HEK293T (cell line): ENCODE results near the gene LRP8.

ENCODE experiments used
- CTCF ChIA-PET: fragments of 350-600 bp; formaldehyde crosslinking; extraction: SDS; loops from one replicate; lab custom pipeline; 2021; ENCODE audit warnings: antibody characterized with exemption, inconsistent platforms; lab: Yijun Ruan, JAX
- POLR2A ChIA-PET: fragments of 350-600 bp; formaldehyde crosslinking; extraction: SDS; loops from one replicate; lab custom pipeline; 2020; ENCODE audit warnings: antibody characterized with exemption, inconsistent platforms; lab: Yijun Ruan, JAX
- DNase-seq: peaks from one replicate; pipeline ENCODE4 v3.0.0; 2012; ENCODE audit warnings: mixed read lengths; ENCODE audit errors: extremely low spot score
- ARNT ChIP-seq: fragments of 450-650 bp; IDR thresholded peaks from 2 replicates; pipeline ENCODE4 v1.6.1; 2017; ENCODE audit warnings: mild to moderate bottlenecking
- BHLHE40 ChIP-seq: fragments of 450-650 bp; IDR thresholded peaks from 2 replicates; pipeline ENCODE4 v1.6.1; 2016; ENCODE audit warnings: mild to moderate bottlenecking, moderate library complexity, borderline replicate concordance
- CTBP1 ChIP-seq: fragments of 450-650 bp; IDR thresholded peaks from 2 replicates; pipeline ENCODE4 v1.6.1; 2016; ENCODE audit warnings: borderline replicate concordance
- ELF4 ChIP-seq: fragments of 450-650 bp; IDR thresholded peaks from 2 replicates; pipeline ENCODE4 v1.6.1; 2017; ENCODE audit warnings: antibody characterized with exemption
- FOXA1 ChIP-seq: fragments of 450-650 bp; IDR thresholded peaks from 2 replicates; pipeline ENCODE4 v1.6.1; 2016; ENCODE audit warnings: mild to moderate bottlenecking
- FOXK2 ChIP-seq: fragments of 450-650 bp; IDR thresholded peaks from 2 replicates; pipeline ENCODE4 v1.6.1; 2016; ENCODE audit warnings: mild to moderate bottlenecking
- FOXM1 ChIP-seq: fragments of 450-650 bp; IDR thresholded peaks from 2 replicates; pipeline ENCODE4 v1.6.1; 2017; ENCODE audit warnings: mild to moderate bottlenecking, borderline replicate concordance
- HDGF ChIP-seq: fragments of 450-650 bp; IDR thresholded peaks from 2 replicates; pipeline ENCODE4 v1.6.1; 2017; ENCODE audit warnings: antibody characterized with exemption, borderline replicate concordance
- L3MBTL2 ChIP-seq: fragments of 450-650 bp; conservative IDR thresholded peaks from 2 replicates; pipeline ENCODE4 v1.6.1; 2016; ENCODE audit warnings: mild to moderate bottlenecking
- LEF1 ChIP-seq: fragments of 450-650 bp; IDR thresholded peaks from 2 replicates; pipeline ENCODE4 v1.6.1; 2017; ENCODE audit warnings: mild to moderate bottlenecking, borderline replicate concordance
- NFRKB ChIP-seq: fragments of 450-650 bp; IDR thresholded peaks from 2 replicates; pipeline ENCODE4 v1.6.1; 2016; ENCODE audit warnings: mild to moderate bottlenecking, moderate library complexity
- PKNOX1 ChIP-seq: fragments of 450-650 bp; IDR thresholded peaks from 2 replicates; pipeline ENCODE4 v1.6.1; 2016
- SP1 ChIP-seq: fragments of 450-650 bp; IDR thresholded peaks from 2 replicates; pipeline ENCODE4 v1.6.1; 2017
- SUZ12 ChIP-seq: fragments of 450-650 bp; IDR thresholded peaks from 2 replicates; pipeline ENCODE4 v1.6.1; 2016; ENCODE audit warnings: mild to moderate bottlenecking
- TARDBP ChIP-seq: fragments of 450-650 bp; IDR thresholded peaks from 2 replicates; pipeline ENCODE4 v1.6.1; 2016
- ZNF384 ChIP-seq: fragments of 450-650 bp; IDR thresholded peaks from 2 replicates; pipeline ENCODE4 v1.6.1; 2016

The LRP8 gene

DNA sequence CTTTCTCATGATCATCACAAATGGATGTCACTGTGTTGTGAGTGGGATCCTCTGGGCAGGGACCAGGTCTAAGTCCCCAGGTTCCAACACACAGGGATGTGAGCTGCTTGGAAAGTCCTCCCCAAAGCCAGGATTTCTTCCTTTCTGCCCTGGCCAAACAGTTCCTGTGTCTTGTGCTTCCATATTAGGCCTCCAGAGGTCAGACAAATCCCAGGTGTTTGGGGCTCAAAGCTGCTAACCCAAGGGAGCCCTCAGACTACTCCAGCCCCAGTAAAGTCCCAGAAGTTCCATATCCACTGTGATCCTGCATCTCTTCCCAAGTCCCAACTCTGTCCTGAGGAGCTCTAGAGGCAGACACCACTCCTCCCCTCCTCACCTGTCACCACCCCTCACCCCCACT, 61.8 kb downstream of the LRP8 start:
- CTCF ChIA-PET: interaction anchor here (1.0 to 1.2 kb wide), 2 partner anchors 10 to 12 kb away, joined by 3 read pairs; no protein-coding TSS in a partner anchor
- no peak for TF ChIP-seq PKNOX1
- no peak for TF ChIP-seq FOXK2
- TF ChIP-seq ZNF384: no peak
- TF ChIP-seq SP1: no peak
- no peak for TF ChIP-seq FOXA1
- no peak for TF ChIP-seq SUZ12
- no peak for TF ChIP-seq NFRKB
- TF ChIP-seq BHLHE40: no peak
- no peak for TF ChIP-seq TARDBP
- no peak for TF ChIP-seq ELF4
- no peak for TF ChIP-seq ARNT
- no peak for TF ChIP-seq L3MBTL2
- TF ChIP-seq LEF1: no peak
- TF ChIP-seq FOXM1: no peak
- no peak for TF ChIP-seq CTBP1
- TF ChIP-seq HDGF: no peak
- POLR2A ChIA-PET: no interaction called here
- peak; percentile 41 for DNase-seq

GRCh38 chr1:53265581-53265980, 62.3 kb downstream of the LRP8 start:
- no peak for DNase-seq
- TF ChIP-seq HDGF (no peak), ZNF384 (no peak), SUZ12 (no peak), L3MBTL2 (no peak), PKNOX1 (no peak), LEF1 (no peak), FOXM1 (no peak), CTBP1 (no peak)
- POLR2A ChIA-PET: no interaction called here
- CTCF ChIA-PET: interaction anchor here (1.0 to 1.2 kb wide), 2 partner anchors 9 to 13 kb away, joined by 3 read pairs; no protein-coding TSS in a partner anchor

DNA sequence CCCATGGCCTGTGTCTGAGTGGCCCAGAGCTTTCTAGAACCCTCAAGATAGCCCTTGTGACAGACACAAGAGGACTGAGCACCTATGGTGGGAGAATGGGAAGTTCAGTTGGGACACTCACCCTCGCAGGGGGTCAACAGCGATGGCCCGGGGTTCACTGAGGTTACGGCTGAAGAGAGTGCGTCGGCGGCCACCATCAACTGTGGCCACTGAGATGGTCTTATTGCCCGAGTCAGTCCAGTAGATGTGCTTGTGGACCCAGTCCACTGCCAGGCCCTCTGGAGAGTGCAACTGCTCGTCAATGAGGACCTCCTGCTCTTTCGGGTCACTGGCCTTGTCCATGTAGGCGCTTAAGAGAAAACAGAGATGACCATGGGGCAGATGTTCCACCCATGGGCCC, 63.8 kb downstream of the LRP8 start:
- POLR2A ChIA-PET: no interaction called here
- no peak for TF ChIP-seq PKNOX1
- no peak for TF ChIP-seq FOXM1
- TF ChIP-seq TARDBP: no peak
- no peak for TF ChIP-seq HDGF
- no peak for TF ChIP-seq BHLHE40
- no peak for TF ChIP-seq LEF1
- no peak for TF ChIP-seq ZNF384
- no peak for DNase-seq
- CTCF ChIA-PET: no interaction called here

DNA sequence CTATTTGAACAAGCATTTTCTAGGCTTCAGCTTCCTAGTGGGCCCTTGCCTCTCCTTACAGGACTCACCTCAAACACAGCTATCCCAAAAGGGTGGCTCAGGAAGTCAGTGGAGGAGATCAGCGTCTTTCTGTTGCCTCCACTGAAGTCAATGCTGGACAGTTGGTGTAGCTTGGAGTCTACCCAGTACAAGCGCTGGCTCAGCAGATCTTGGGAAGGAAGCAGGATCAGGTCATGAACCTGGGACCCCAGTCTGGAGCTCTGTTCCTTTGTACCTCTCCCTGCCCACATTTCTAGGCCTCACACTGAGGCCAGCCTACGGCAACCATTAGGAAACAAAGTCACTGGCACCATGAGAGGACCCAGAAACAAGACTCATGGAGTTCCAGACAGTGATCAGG, 65.9 kb downstream of the LRP8 start:
- POLR2A ChIA-PET: no interaction called here
- CTCF ChIA-PET: no interaction called here
- TF ChIP-seq CTBP1 (no peak), FOXK2 (no peak), LEF1 (no peak), TARDBP (no peak), ELF4 (no peak), FOXM1 (no peak), PKNOX1 (no peak), SP1 (no peak), NFRKB (no peak)
- DNase-seq: no peak

DNA sequence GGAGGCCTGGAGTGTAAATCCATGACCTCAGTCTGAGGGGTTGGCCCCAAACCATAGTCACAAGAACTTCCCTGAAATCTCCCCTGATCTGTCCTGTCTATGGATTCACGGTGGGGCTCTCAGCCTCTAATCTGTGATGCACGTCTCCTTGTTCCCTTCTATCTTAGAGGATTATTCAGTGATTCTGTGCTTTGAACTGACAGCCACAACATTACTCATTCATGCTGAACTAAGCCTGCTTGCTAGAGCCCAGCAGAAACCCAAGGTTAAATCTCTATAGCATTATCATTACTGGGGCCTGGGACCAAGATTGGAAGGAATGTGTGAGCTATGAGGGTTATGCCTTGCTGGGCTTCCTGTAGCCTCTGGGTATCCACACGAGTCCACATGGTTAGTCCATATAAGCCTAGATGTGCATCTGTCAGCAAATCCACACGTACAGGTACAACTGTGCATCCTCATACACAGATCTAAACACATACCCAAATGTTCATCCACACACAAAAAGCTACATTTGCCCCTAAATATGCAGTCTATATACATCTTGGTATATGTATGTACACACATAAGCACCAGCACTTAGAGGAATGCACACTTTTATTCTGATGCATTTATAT, 67.1 kb downstream of the LRP8 start:
- no peak for TF ChIP-seq SP1
- no peak for TF ChIP-seq BHLHE40
- TF ChIP-seq CTBP1: no peak
- no peak for TF ChIP-seq FOXA1
- no peak for TF ChIP-seq FOXM1
- no peak for TF ChIP-seq PKNOX1
- no peak for TF ChIP-seq ELF4
- no peak for TF ChIP-seq HDGF
- TF ChIP-seq NFRKB: no peak
- TF ChIP-seq FOXK2: no peak
- TF ChIP-seq SUZ12: no peak
- no peak for TF ChIP-seq ZNF384
- TF ChIP-seq ARNT: no peak
- TF ChIP-seq TARDBP: no peak
- no peak for TF ChIP-seq LEF1
- no peak for TF ChIP-seq L3MBTL2
- ChIA-PET CTCF (no interaction called here), POLR2A (no interaction called here)
- DNase-seq: no peak

- POLR2A ChIA-PET: no interaction called here
- DNase-seq: no peak
- CTCF ChIA-PET: no interaction called here
- TF ChIP-seq FOXA1: no peak
- no peak for TF ChIP-seq LEF1
- TF ChIP-seq SUZ12: no peak
- no peak for TF ChIP-seq PKNOX1
- TF ChIP-seq L3MBTL2: no peak
- TF ChIP-seq TARDBP: no peak
- TF ChIP-seq ELF4: no peak
- TF ChIP-seq FOXK2: no peak
- TF ChIP-seq FOXM1: no peak
- no peak for TF ChIP-seq CTBP1
- no peak for TF ChIP-seq SP1
- TF ChIP-seq ARNT: no peak
- TF ChIP-seq BHLHE40: no peak
- TF ChIP-seq ZNF384: no peak
- no peak for TF ChIP-seq HDGF
Measured at GRCh38 chr1:53259932-53260331, 67.9 kb downstream of the LRP8 start.
